Inferior parietal cortex (tissue), 1 donor: ENCODE measurements around the gene EDN1.

Experiments used
- DNase-seq: peaks from one replicate; pipeline ENCODE4 v3.0.0-alpha.2; 2016; ENCODE audit errors: extremely low spot score

The EDN1 gene

GRCh38 chr6:12289933-12290820 is at the start of gene EDN1:
Gene EDN1 (plus strand): TSS chr6:12290361. CDS start chr6:12290630, 269 bp downstream.
- peak; percentile 63 for DNase-seq

GRCh38 chr6:12241493-12242175 is 48.5 kb upstream of the EDN1 start:
- no peak for DNase-seq

DNA sequence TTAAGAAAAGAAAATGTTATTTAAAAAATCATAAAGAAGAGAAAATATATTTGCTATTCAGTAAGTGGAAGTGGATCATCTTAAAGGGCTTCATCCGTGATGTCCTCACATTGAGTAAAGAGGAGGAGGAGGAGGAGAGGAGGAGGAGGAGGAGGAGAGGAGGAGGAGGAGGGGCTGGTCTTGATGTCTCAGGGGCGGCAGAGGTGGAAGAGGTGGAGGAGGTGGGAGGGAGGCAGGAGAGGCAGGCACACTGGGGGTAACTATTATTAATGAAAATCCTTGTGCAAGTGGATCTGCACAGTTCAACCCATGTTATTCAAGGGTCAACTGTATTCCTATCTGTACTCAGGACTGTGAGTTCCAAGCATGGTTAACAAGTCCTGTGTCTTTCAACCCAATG is 47.0 kb upstream of the EDN1 start:
- no peak for DNase-seq

GRCh38 chr6:12245360-12245759 is 44.8 kb upstream of the EDN1 start:
- no peak for DNase-seq

DNA sequence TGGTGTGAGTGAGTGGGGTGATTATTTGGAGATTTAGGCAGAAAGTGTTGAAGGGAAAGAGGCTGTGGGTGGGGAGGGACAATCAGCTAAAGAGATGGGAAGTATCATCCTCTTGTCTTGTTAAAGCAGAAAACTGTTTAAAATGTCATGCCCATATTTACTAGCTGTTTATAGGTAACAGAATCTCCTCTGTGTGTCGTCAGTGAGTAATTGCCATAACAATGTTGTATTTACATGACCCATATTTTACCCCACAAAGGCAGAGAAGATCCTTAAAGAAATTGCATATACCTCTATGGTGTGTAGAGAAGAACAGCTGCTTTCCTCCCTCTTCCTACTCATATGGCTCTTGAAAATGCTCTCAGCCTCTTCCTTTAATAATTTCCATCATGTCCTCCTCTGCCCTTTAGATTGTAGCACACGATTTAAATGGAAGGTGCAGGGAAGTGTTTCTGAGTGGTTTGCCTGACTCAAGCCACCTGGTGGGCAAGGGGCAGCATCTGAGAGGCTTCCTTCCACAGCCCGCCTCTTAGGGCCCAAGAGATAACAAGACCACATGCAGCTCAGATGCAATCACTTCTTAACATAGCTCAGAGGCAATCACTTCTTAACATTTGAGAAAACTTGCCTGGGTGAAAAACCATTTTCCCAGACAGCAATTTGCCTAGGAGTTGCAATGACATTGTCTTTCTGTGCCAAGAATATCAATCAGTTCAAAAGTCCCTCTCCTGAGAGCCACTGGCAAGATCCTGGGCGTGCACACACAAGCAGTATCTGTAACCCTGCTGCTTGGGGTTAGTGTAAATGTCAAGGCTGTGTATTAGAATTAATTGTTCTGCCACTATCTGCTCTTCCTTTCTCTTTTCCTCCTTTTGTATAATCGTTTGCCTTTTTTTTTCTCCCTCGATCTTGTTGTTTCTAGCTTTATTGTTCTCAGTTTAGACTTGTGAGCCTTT is 44.1 kb upstream of the EDN1 start:
- no peak for DNase-seq

DNA sequence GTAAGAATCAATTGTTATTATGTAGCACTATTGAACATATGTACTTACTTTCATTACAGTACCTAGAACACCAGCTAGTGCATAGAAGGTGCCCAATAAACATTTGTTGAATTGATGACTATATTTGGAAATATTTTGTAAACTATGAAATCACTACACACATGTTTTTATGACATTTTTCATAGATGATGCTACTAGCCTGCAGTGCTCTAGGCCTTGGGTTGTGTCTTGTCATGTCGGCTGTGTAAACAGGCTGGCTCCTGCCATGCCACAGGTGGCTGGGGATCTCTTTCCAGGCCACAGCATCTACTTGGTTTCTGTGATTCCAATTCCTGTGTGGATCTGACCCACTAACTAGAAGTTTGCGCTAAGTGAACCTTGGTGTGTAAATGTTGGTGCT is 43.3 kb upstream of the EDN1 start:
- no peak for DNase-seq

DNA sequence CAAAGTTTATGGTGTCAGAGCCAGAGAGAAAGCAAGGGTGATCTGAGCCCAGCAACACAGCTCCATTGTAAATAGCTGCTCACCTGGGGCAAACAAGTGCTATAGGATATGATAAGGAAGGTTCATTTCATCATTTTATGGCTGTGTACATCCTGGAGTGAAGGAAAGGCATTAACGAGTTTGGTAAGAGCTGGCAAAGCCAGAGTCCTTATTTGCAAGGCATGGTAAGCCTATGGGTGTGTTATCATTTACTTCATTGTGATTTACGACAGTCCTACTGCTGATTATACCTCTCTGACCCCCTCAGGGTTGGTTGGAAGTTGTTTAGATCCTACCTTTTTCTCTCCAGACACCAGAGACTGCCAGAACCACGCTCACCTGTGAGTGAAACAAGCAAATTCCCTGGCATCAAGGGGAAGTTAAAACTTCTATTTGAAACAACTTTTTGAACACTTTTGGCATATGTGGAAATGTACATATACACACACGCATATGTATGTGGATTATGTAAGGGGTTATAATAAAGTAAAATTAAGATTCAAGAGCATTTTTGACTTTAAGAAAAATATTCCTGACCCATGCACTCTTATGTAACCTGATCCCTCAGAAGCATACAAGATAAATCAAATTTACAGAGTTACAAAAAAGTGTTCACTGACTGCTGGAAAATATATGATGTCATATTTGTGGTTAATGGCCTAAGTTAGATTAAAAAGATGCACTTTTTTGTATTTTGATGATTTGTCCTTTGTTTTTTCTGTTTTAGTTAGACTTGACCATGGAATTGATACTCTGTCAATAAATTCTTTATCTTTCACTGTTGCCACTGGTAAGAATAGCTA is 40.4 kb upstream of the EDN1 start:
- DNase-seq, result no peak

DNA sequence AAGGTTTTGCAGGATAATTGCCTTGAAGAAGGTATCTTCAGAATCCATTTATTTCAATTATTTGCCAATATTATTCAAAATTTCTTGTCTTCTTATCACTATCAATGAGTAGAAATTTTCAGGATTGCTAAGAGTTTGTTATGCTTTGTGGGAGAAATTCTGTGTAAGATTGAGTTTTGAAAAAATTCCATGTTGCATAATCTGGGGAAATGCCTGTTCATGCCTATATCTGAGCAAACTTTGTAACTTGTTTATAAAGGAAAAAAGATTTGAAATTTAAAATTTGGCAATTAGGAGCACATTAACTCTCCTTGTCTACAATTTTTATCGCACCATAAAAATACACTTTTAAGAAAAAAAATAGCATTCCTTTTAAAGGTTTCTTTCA is 39.8 kb upstream of the EDN1 start:
- no peak for DNase-seq

GRCh38 chr6:12254210-12254609 is 36.0 kb upstream of the EDN1 start:
- no peak for DNase-seq

DNA sequence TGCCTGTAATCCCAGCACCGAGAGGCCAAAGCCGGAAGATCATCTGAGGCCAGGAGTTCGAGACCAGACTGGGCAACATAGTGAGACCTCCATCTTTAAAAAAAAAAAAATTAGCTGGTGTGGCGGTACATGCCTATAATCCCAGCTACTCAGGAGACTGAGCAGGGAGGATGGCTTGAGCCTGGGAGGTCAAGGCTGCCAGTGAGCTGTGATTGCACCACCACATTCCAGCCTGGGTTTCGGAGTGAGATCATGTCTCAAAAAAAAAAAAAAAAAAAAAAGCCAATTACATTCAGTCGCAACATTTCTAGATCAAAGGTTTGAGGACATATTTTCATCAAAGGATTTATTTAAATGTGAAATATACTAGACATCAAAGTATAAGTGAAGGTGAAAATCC is 32.0 kb upstream of the EDN1 start:
- DNase-seq, result no peak

GRCh38 chr6:12258591-12259075 is 31.5 kb upstream of the EDN1 start:
- DNase-seq, result no peak

DNA sequence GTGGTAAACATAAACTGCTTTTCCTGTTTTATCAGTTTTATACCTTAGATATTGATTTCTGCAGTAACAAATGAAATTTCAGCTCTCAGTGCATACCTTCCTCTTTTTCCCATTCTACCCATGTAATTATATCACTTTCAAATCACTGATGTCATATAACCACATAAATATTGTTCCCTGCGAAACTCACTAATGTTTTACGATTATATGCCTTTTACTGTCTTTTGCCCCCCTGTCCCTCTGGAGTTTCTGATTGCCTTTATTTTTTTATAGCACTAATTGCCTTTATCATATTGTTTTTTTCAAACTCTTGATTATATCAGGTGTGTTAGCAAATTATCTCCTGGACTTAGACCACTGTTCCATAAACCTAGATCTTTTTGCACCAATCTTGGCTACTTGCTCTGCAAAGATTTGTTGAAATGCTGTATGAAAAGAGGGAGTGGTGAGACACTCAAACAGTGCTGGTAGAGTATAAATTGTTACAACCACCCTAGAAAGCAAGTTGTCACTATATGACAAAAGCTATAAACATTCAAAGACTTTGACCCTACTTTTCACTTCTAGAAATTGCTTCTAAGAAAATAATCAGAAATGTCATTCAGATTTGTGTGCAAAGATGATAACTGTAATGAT is 29.6 kb upstream of the EDN1 start:
- no peak for DNase-seq

GRCh38 chr6:12261502-12261901 is 28.7 kb upstream of the EDN1 start:
- DNase-seq, result no peak

DNA sequence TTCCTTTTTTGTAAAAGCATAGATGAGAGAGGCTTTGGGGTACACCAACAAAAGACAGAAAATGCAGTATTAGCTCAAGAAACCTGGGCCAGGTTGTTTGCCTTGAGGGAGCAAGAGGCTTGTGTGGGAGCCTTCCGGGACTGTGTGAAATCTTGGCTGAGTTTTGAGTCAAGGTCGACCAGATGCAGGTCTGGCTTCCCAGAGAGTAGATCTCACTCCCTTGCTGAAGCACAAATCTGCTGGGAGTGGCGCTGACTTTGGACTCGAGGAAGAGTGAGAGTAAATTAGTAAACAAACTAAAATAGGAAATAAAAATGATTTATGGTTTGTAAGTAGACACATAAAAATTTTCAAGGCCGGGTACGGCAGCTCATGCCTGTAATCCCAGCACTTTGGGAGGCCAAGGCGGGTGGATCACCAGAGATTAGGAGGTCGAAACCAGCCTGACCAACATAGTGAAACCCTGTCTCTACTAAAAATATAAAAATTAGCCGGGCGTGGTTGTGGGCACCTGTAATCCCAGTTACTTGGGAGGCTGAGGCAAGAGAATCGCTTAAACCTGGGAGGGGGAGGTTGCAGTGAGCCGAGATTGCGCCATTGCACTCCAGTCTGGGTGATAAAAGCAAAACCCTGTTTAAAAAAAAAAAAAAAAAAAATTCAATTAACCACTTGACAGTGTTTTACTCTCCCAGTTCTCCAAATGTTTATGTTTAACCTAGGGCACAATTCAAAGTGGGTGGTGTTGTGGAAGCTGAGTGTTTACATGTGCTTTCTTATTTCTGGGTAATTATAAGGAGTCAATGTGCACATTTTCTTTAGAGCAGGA is 27.7 kb upstream of the EDN1 start:
- no peak for DNase-seq

- no peak for DNase-seq
Observed at GRCh38 chr6:12263403-12263802, 26.8 kb upstream of the EDN1 start.

DNA sequence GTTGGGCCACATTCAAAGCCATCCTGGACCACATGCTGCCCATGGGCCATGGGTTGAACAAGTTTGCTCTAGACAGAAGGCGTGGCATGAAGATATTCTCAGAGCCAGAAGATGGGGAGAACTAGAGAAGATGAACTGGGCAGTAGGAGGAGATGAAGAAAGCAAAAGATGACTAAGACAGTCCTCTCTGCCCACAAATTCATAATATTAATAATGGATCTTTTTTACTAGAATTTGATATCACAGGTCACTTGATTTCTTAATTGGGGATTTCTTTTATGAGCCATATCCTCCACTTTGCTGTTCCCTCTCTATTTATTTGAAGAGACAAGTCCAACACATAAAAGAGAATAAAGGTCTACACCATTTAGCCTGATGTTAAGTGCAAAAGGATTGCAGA is 25.5 kb upstream of the EDN1 start:
- DNase-seq, result no peak

GRCh38 chr6:12265296-12265695 is 24.9 kb upstream of the EDN1 start:
- no peak for DNase-seq

DNA sequence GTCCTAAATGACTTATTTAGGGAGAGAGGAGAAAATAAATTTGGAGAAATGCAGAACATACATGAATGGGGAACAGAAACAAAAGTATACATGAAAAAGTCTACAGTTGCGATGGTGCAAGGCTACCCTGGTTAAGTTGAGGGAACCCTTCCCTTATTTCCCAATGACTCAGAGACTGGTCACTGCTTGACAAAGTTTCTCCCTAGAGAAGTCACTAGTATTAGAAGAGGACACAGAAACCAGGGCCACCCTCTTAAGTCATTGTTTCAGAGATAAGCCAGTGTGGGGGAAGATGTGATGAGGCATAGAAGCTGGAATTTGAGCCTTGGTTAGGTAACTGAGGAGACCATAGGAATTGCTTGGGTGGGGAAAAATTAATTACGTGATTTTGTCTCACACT is 24.4 kb upstream of the EDN1 start:
- DNase-seq, result no peak

DNA sequence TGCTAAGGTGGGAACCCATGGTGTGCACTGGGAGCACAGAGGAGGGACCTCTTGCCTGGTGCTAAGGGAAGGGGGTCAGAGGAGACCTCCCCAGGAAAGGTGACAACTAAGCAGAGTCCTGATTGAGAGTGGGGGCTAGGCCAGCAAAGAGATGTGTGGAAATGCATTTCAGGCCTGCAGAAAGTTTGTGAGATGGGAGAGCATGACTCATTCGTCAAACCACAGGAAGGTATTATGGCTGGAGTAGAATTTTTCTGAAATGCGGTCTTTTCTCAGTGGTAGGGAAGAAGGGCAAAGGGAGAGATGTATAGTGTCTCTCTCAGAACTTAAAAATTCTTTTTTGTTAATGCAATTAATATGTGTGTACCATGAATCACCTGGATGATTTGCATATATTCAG is 23.6 kb upstream of the EDN1 start:
- DNase-seq, result no peak

- no peak for DNase-seq
Observed at GRCh38 chr6:12269110-12269509, 21.1 kb upstream of the EDN1 start.
